ENCODE results near the gene RNU6-9.
"Not testable (repeated sequence)": the region's sequence is repeated elsewhere in the genome, so short reads cannot be mapped to it uniquely, and the experiment has no call there.

RNU6-9 gene

DNA sequence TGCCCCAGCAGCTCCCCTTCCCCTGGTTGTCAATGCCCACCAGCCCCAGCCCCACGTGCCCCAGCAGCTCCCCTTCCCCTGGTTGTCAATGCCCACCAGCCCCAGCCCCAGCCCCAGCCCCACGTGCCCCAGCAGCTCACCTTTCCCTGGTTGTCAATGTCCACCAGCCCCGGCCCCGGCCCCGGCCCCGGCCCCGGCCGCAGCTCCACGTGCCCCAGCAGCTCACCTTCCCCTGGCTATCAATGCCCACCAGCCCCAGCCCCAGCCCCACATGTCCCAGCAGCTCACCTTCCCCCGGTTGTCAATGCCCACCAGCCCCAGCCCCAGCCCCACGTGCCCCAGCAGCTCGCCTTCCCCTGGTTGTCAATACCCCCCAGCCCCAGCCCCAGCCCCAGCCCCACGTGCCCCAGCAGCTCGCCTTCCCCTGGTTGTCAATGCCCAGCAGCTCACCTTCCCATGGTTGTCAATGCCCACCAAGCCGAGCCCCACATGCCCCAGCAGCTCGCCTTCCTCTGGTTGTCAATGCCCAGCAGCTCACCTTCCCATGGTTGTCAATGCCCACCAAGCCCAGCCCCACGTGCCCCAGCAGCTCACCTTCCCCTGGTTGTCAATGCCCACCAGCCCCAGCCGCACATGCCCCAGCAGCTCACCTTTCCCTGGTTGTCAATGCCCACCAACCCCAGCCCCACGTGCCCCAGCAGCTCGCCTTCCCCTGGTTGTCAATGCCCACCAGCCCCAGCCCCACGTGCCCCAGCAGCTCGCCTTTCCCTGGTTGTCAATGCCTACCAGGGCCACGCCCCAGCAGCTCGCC is 14.3 kb upstream of the RNU6-9 start:
- not testable (repeated sequence) for DNase-seq

- no peak for DNase-seq
Observed at GRCh38 chr19:879711-880438, 13.4 kb upstream of the RNU6-9 start.

GRCh38 chr19:881385-882071 is 11.8 kb upstream of the RNU6-9 start:
- no peak for DNase-seq

GRCh38 chr19:882871-883497 is 10.3 kb upstream of the RNU6-9 start:
- no peak for DNase-seq

GRCh38 chr19:883661-884211 is 9.5 kb upstream of the RNU6-9 start:
- DNase-seq, result no peak

GRCh38 chr19:884420-885211 is 8.7 kb upstream of the RNU6-9 start:
- DNase-seq, result no peak

DNA sequence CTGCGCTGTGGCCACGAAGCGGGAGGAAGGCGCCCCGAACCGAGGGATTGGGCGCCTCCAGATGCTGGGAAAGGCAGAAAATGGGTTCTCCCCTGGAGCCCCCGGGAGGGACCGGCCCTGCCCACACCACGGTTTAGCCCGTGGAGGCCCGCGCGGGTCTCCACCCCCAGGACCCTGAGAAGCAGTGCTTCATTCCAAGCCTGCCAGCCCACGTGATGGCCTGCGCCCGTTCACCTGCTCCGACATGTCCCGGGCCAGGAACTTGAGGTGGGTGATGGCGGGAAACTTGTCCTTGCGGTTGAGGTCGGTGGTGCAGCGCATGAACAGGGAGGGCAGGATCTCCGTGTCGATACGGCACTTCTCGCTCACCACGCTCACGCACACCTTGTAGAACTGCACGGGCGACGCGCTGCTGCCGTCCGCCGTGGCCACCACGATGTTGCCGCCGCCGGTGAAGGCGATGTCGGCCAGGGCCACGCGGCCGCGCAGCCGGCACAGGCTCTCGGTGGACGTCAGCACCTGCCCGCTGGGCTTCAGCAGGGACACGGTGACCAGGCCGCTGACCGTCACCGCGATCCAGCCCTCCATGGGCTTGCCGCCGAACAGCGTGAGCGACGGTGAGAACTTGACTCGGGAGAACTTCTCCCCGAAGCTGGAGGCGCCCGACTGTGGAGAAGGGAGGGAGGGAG is 7.6 kb upstream of the RNU6-9 start:
- DNase-seq, result no peak

DNA sequence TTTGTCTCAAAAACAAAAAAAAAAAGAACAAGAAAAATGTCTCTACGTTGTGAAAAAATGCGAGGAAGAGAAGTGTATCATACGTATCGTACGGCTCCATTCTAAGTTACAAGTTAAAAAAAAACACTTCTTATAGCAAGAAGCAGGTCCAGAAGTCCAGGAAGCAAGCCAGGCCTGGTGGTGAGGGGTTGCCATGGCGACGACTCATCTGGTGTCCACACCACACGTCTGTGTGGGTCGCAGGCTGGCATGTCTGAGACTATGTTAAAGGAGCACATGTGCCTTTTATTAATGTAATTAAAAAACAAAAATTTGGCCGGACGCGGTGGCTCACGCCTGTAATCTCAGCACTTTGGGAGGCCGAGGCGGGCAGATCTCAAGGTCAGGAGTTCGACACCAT is 6.2 kb upstream of the RNU6-9 start:
- no peak for DNase-seq

DNA sequence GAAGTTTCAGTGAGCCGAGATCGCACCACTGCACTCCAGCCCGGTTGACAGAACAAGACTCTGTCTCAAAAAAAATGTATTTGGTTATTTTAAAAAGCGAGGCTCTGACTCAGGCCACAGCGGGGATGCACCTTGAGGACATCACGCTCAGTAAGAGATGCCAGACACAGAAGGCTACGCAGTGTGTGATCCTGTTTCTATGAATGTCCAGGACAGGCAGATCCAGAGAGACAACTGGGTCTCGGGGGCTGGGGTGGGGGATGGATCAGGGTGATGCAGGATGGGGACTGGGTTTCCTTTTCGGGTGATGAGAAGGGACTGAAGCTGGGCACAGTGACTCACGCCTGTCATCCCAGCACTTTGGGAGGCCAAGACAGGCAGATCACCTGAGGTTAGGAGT is 5.7 kb upstream of the RNU6-9 start:
- no peak for DNase-seq

GRCh38 chr19:888581-889385 is 4.5 kb upstream of the RNU6-9 start:
- DNase-seq, result no peak

DNA sequence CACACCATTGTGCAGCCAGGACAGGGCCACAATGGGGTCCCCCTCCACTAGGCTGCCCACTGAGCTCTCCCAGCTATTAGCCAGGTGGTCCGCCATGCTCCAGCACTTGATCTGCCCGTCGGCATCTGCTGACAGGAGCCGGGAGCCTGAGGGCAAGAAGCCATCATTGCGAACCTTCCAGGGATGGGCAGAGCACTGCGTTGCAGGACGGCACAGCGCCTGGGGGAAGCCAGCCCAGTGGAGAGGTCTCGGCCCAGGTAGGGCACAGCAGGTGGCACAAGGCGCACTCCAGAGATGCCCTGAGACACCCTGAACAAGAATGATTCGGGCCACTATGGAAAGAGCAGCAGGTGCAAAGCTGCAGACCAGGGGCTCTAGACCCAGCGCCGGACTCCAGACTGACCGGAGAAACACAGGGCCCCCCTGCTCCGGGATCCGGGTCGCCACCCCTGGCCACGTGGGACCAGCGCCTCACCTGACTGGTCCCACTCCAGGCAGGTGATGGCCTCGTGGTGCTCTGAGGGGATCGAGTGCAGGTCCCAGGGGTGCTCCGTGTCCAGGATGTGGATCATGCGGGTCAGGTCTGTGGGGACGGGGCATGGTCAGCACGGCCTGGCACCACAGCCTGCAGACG is 3.5 kb upstream of the RNU6-9 start:
- DNase-seq, result no peak

DNA sequence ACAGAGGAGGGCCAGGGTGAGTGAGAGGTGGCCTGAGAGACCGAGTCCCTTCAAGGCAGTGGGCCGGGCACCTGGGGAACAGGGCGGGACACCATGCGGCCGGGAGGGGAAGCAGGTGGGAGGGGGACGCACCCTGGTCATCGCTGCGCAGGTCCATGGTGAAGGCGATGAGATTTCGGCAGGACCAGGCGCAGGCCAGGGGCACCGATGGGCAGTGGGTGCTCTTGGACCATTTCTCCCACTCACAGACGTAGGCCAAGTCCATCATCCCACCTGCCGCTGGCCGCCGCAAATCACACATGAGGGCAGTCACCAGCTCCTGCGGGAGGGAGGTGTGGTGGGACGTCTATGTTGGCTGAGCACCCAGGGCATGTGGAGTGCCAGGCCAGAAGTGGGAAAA is 2.5 kb upstream of the RNU6-9 start:
- no peak for DNase-seq

DNA sequence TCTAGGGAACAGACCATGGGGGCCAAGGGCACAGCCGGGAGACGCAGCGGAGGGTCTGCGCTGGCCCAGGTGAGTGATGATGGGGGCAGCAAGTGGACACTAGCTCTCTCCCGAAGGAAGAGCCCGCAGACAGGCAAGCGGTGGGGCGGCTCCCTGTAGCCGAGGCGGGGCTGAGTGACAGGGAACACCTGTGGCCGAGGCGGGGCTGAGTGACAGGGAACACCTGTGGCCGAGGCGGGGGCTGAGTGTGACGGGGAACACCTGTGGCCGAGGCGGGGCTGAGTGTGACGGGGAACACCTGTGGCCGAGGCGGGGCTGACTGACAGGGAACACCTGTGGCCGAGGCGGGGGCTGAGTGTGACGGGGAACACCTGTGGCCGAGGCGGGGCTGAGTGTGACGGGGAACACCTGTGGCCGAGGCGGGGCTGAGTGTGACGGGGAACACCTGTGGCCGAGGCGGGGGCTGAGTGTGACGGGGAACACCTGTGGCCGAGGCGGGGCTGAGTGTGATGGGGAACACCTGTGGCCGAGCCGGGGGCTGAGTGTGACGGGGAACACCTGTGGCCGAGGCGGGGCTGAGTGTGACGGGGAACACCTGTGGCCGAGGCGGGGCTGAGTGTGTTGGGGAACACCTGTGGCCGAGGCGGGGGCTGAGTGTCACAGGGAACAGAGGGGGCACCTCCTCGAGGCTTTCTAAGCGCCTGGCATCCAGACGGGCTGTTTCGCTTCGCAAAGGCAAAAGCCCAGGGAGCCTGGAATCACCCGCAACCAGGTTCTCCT is 1.7 kb upstream of the RNU6-9 start:
- DNase-seq, result not testable (repeated sequence)

GRCh38 chr19:892243-892893 is 916 bp upstream of the RNU6-9 start:
- DNase-seq, result no peak

DNA sequence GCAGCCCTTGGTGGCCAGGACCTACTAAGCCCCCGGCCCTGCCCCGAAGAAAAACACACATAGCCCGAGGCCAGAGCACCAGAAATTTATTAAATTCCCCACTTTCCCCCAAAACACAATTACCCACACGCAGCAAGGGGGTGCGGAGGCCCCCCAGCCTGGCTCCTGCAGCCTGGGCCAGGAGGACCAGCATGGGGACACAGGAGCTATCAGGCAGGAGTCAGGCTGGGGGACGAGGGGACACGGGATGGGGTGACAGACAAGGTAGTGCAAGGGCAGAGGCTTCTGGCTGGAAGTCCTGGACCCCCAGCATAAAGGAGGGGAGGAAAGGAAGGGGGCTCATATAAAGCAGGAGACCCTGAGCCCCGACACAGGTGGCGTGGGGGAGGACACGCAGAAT is 3.1 kb downstream of the RNU6-9 start:
- no peak for DNase-seq

- no peak for DNase-seq
Observed at GRCh38 chr19:896999-897398, 3.7 kb downstream of the RNU6-9 start.

DNA sequence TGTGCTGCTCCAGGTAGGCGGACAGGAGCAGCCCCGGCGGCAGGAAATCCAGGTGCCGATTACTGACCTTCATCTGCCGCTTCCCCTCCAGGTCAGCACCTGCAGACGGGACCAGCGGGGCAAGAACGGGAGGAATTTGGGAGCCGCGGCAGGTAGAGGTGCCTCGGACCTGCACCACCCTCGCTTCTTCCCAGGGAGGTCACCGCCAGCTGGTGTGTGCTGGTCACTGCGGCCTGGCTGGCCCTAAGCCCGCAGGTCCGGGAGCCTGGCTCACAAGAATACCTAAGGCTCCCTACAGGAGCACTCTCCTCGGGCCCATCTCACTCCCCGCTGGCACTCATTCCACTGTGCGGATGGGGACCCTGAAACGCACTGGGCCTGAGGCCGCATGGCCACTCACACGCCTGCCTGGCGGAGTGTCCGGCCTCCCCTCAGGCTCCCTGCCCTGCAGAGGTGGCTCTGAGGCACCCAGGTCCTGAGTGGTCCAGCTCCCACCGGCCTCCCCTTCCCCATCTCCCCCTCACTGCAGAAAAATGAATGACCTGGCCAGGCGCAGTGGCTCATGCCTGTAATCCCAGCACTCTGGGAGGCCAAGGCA is 4.3 kb downstream of the RNU6-9 start:
- no peak for DNase-seq

- no peak for DNase-seq
Observed at GRCh38 chr19:898663-899062, 5.4 kb downstream of the RNU6-9 start.

Data from NCI-H510A (cell line).